HepG2 (cell line): ENCODE measurements around the gene DNLZ. TPM values are rescaled to one million over a fixed set of nuclear protein-coding genes. Genes with fewer than 3 reads are reported as not detected.
A peak's percentile ranks its signal among the peaks of the same experiment; 100 is the strongest.

Experiments
- CEBPB ChIP-seq: IDR thresholded peaks from 2 replicates; pipeline ENCODE4 v1.6.1; 2011; ENCODE audit warnings: low read depth, low read length, improper control_type of control experiment, borderline replicate concordance
- ELF1 ChIP-seq: sonication (generic); formaldehyde crosslinking; IDR thresholded peaks from 2 replicates; pipeline ENCODE4 v1.4.0; 2020; ENCODE audit warnings: missing genetic modification reagents
- EZH2 ChIP-seq: conservative IDR thresholded peaks from 2 replicates; pipeline ENCODE4 v1.6.1; 2012; ENCODE audit warnings: mild to moderate bottlenecking, low read depth, low read length, moderate library complexity
- GABPB1 ChIP-seq: IDR thresholded peaks from 2 replicates; pipeline ENCODE4 v1.6.1; 2016; ENCODE audit warnings: mild to moderate bottlenecking, missing genetic modification reagents, moderate library complexity, missing compliant biosample characterization
- IKZF5 ChIP-seq: IDR thresholded peaks from 2 replicates; pipeline ENCODE4 v1.6.1; 2018; ENCODE audit warnings: missing genetic modification reagents, mild to moderate bottlenecking, missing compliant biosample characterization
- KDM5A ChIP-seq: fragments of 200-600 bp; sonication (generic); IDR thresholded peaks from 2 replicates; pipeline ENCODE4 v1.7.0; 2018; ENCODE audit warnings: antibody characterized with exemption, mild to moderate bottlenecking, low read length, borderline replicate concordance
- MAFF ChIP-seq: IDR thresholded peaks from 2 replicates; pipeline ENCODE4 v1.6.1; 2011; ENCODE audit warnings: low read depth, low read length, improper control_type of control experiment
- MATR3 ChIP-seq: sonication (generic); formaldehyde crosslinking; IDR thresholded peaks from 2 replicates; pipeline ENCODE4 v1.4.0; 2020; ENCODE audit warnings: missing genetic modification reagents
- NR0B2 ChIP-seq: sonication (generic); formaldehyde crosslinking; IDR thresholded peaks from 2 replicates; pipeline ENCODE4 v1.4.0; 2020; ENCODE audit warnings: mild to moderate bottlenecking, missing genetic modification reagents
- PAF1 ChIP-seq: IDR thresholded peaks from 2 replicates; pipeline ENCODE4 v1.6.1; 2016; ENCODE audit warnings: missing genetic modification reagents, missing compliant biosample characterization
- POLR2AphosphoS2 ChIP-seq: IDR thresholded peaks from 2 replicates; pipeline ENCODE4 v1.6.1; 2011; ENCODE audit warnings: low read depth, low read length, improper control_type of control experiment
- SATB2 ChIP-seq: sonication (generic); formaldehyde crosslinking; IDR thresholded peaks from 2 replicates; pipeline ENCODE4 v1.5.0; 2020; ENCODE audit warnings: missing genetic modification reagents
- SCMH1 ChIP-seq: sonication (generic); formaldehyde crosslinking; IDR thresholded peaks from 2 replicates; pipeline ENCODE4 v1.9.0; 2021; ENCODE audit warnings: missing genetic modification reagents, mild to moderate bottlenecking, borderline replicate concordance
- TCF12 ChIP-seq, 2 experiments: fragments of 450-650 bp in 1 of 2; sonication (generic) in 1 of 2; formaldehyde crosslinking in 1 of 2; IDR thresholded peaks; 2 replicates each; pipeline versions ENCODE4 v1.6.1 to v1.8.0; 2017 to 2022; ENCODE audit warnings: antibody characterized with exemption in 1 of 2, mild to moderate bottlenecking in 1 of 2, missing genetic modification reagents in 1 of 2, moderate library complexity in 1 of 2
- TP53 ChIP-seq: sonication (generic); formaldehyde crosslinking; conservative IDR thresholded peaks from 2 replicates; pipeline ENCODE4 v1.4.0; 2020; ENCODE audit warnings: missing genetic modification reagents
- ZBTB7A ChIP-seq: sonication (generic); formaldehyde crosslinking; IDR thresholded peaks from 2 replicates; pipeline ENCODE4 v1.8.0; 2022; ENCODE audit warnings: mild to moderate bottlenecking, missing genetic modification reagents
- ZFYVE20 ChIP-seq: sonication (generic); formaldehyde crosslinking; IDR thresholded peaks from 2 replicates; pipeline ENCODE4 v1.8.0; 2023; ENCODE audit warnings: low read depth, mild to moderate bottlenecking, moderate library complexity, missing genetic modification reagents, borderline replicate concordance
- ZMYM2 ChIP-seq: sonication (generic); formaldehyde crosslinking; IDR thresholded peaks from 2 replicates; pipeline ENCODE4 v1.8.0; 2022; ENCODE audit warnings: mild to moderate bottlenecking, missing genetic modification reagents
- ZNF143 ChIP-seq: sonication (generic); formaldehyde crosslinking; IDR thresholded peaks from 2 replicates; pipeline ENCODE4 v1.4.0; 2020; ENCODE audit warnings: missing genetic modification reagents
- ZNF460 ChIP-seq: sonication (generic); formaldehyde crosslinking; IDR thresholded peaks from 2 replicates; pipeline ENCODE4 v1.5.1; 2020; ENCODE audit warnings: missing genetic modification reagents, mild to moderate bottlenecking, borderline replicate concordance
- ZNF484 ChIP-seq: sonication (generic); formaldehyde crosslinking; IDR thresholded peaks from 2 replicates; pipeline ENCODE4 v1.5.1; 2020; ENCODE audit warnings: mild to moderate bottlenecking, low read depth, missing genetic modification reagents, borderline replicate concordance
- ZNF609 ChIP-seq: sonication (generic); formaldehyde crosslinking; IDR thresholded peaks from 2 replicates; pipeline ENCODE4 v1.4.0; 2020; ENCODE audit warnings: mild to moderate bottlenecking, missing genetic modification reagents, borderline replicate concordance
- ZNF619 ChIP-seq: sonication (generic); formaldehyde crosslinking; IDR thresholded peaks from 2 replicates; pipeline ENCODE4 v1.4.0; 2020; ENCODE audit warnings: mild to moderate bottlenecking, missing genetic modification reagents
- ZSCAN9 ChIP-seq: IDR thresholded peaks from 2 replicates; pipeline ENCODE4 v1.6.1; 2016; ENCODE audit warnings: borderline replicate concordance
- polyA plus RNA-seq, 8 experiments: library from polyadenylated mRNA; depleted of rRNA in 3 of 8; stranded (reverse) in 7 of 8; unstranded in 1 of 8; fragments of >200 nt; fragmentation: Illumina TruSeq in 4 of 8; extraction: Trizol in 4 of 8; gene quantifications; 2 replicates each; pipeline versions ENCODE4 v1.2.1 to v1.2.3, GENCODE V29; 2011 to 2016; ENCODE audit warnings: low read depth in 4 of 8, missing spikeins in 1 of 8, mixed read lengths in 1 of 8; ENCODE audit not compliant: insufficient read depth in 1 of 8
- total RNA-seq, 5 experiments: library from RNA; depleted of rRNA; stranded (reverse); fragments of >200 nt; fragmentation: Illumina TruSeq; extraction: Trizol; gene quantifications; 2 replicates each; pipeline ENCODE4 v1.2.3, GENCODE V29; 2016; ENCODE audit warnings: low read depth in 1 of 5

DNLZ gene
- total and polyA plus RNA-seq, 2 of the 13 experiments (the other 11 are each of a cell fraction or from before 2014, with no cell fraction given) = 3.4 to 8.0 TPM

GRCh38 chr9:136345281-136346156, 18.0 kb downstream of the DNLZ start (continued):
- TF ChIP-seq IKZF5 (no peak; the same call in 1 of the 2 replicates), ZNF143 (CRISPR knock-in tag) (peak; percentile 56; the same call in 1 of the 2 replicates), MATR3 (CRISPR knock-in tag) (no peak), TP53 (no peak), ZNF609 (CRISPR knock-in tag) (no peak), ZNF484 (no peak), GABPB1 (CRISPR knock-in tag) (peak; percentile 78), NR0B2 (no peak), ZMYM2 (CRISPR knock-in tag) (no peak), ZFYVE20 (no peak), POLR2AphosphoS2 (no peak), MAFF (no peak), ZBTB7A (no peak), ELF1 (CRISPR knock-in tag) (peak; percentile 66), EZH2 (no peak), CEBPB (no peak), PAF1 (CRISPR knock-in tag) (no peak), SATB2 (CRISPR knock-in tag) (no peak), TCF12 (IDR thresholded peaks at IDR 0.05) (no peak), TCF12 (CRISPR knock-in tag; IDR thresholded peaks at IDR 0.05) (no peak; the same call in 1 of the 2 replicates), ZSCAN9 (CRISPR knock-in tag) (peak; percentile 68; the same call in 1 of the 2 replicates), SCMH1 (CRISPR knock-in tag) (no peak), ZNF619 (peak; percentile 19; the same call in 1 of the 2 replicates), ZNF460 (CRISPR knock-in tag) (no peak), KDM5A (no peak)
